Transverse colon (tissue), 4 donors: Measurements from ENCODE around the gene PSMF1. TPM values are rescaled to one million over a fixed set of nuclear protein-coding genes. Genes with fewer than 3 reads are reported as not detected.

Experiments used
- DNase-seq: peaks from one replicate; pipeline ENCODE4 v3.0.0-alpha.2; 2019
- H3K27ac ChIP-seq, 4 donors: fragments of 200-600 bp; sonication (generic); 2 replicates each; pipeline ENCODE4 v1.5.1; 2016 to 2018; ENCODE audit warnings: inconsistent platforms in 4 of 4
- H3K27me3 ChIP-seq: fragments of 200-600 bp; sonication (generic); 2 replicates; pipeline ENCODE4 v1.5.1; 2017; ENCODE audit warnings: inconsistent platforms
- H3K36me3 ChIP-seq, 4 donors: fragments of 200-600 bp; sonication (generic); 2 replicates each; pipeline ENCODE4 v1.5.1; 2017 to 2019; ENCODE audit warnings: inconsistent platforms in 4 of 4
- H3K4me1 ChIP-seq, 4 donors: fragments of 200-600 bp; sonication (generic); 2 replicates each; pipeline ENCODE4 v1.5.1; 2017 to 2020; ENCODE audit warnings: inconsistent platforms in 4 of 4
- H3K4me3 ChIP-seq, 4 donors: fragments of 200-600 bp; sonication (generic); 1 replicate in 1 of 4; 2 replicates in 3 of 4; pipeline versions ENCODE4 v1.5.1 to v1.6.1; 2017 to 2019; ENCODE audit warnings: inconsistent platforms in 4 of 4
- H3K9me3 ChIP-seq, 2 donors: fragments of 200-600 bp; sonication (generic); 2 replicates each; pipeline ENCODE4 v1.5.1; 2017 to 2019; ENCODE audit warnings: inconsistent platforms in 2 of 2
- EP300 ChIP-seq: sonication (generic); formaldehyde crosslinking; IDR thresholded peaks from one replicate; pipeline ENCODE4 v1.6.1; 2017; ENCODE audit warnings: antibody characterized with exemption, low read depth
- POLR2A ChIP-seq: fragments of 450-650 bp; IDR thresholded peaks from one replicate; pipeline ENCODE4 v1.6.1; 2016; ENCODE audit warnings: antibody characterized with exemption, mild to moderate bottlenecking, moderate library complexity
- POLR2AphosphoS5 ChIP-seq, 3 donors: sonication (generic); formaldehyde crosslinking; IDR thresholded peaks; one replicate each; pipeline ENCODE4 v1.6.1; 2016; ENCODE audit warnings: antibody characterized with exemption in 3 of 3
- WGBS, 2 donors: methylation state at CpG; one replicate each; pipeline ENCODE4 v1.1.5; 2018; ENCODE audit warnings: low coverage in 1 of 2; 5-methylcytosine and 5-hydroxymethylcytosine counted together
- in situ Hi-C, 4 donors: fragments of 200-750 bp; cut with MboI; loops; one replicate each; pipeline versions ENCODE4 v1.15.0 to v1.15.1; 2017; ENCODE audit warnings: low sequenced_read_pairs in 3 of 4, low pct_ligation_motif_present in 1 of 4, low pct_unique_long_range_greater_than_20kb in 1 of 4
- intact Hi-C: fragments of 100-400 bp; cut with DNase I; formaldehyde crosslinking; loops from one replicate; pipeline ENCODE4 v1.15.1; 2023; ENCODE audit warnings: low total_unique reads
- total RNA-seq, 4 donors: library from RNA; depleted of rRNA; stranded (reverse); fragments of >200 nt; gene quantifications; one replicate each; pipeline ENCODE4 v1.1.0, GENCODE V29; 2016
- TF ChIP-seq, protein P1 (sequence below), 5 experiments: fragments of 200-600 bp in 3 of 5; fragments of 450-650 bp in 2 of 5; sonication (generic) in 3 of 5; IDR thresholded peaks; 1 replicate in 2 of 5; 2 replicates in 3 of 5; pipeline ENCODE4 v1.5.1; 2016 to 2017; ENCODE audit warnings: antibody characterized with exemption in 5 of 5, inconsistent platforms in 3 of 5, mild to moderate bottlenecking in 2 of 5, moderate library complexity in 1 of 5

The PSMF1 gene
- total RNA-seq, 4 donors from 2014 or later: 55.1 to 173 (median 120) TPM

- WGBS, 2 donors: 92 to 100% methylated on average over 1 to 4 of the region's 4 CpGs
- H3K36me3 ChIP-seq: peaks cover 0 to 16% (median 3%) of the 10 kb centered on the region in 4 donors
These were observed 55.3 kb downstream of the PSMF1 start for GRCh38 chr20:1173698-1174097.

DNA sequence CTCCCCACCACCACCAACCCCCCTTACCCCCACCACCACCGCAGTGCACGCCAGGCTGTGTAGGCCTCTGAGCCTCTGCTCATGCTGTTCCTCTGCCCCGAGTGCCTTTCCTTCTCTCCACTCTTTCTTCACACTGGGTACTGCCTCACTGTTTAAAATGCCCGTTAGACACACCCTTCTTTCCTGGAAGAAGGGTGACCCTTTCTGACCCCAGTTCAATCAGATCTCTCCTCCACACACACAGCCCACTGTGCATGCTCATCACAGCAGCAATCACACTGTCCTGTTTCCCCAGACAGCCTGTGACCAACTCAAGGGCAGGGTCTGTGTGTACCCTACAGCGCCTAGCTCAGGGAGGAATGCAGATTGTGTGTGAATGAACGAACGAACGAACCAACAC lies 56.4 kb downstream of the PSMF1 start:
- Histone ChIP-seq H3K4me3 (no peak overlapping the region), H3K27me3 (no peaks in the 10 kb centered on the region), H3K27ac (no peak overlapping the region), H3K36me3 (peaks cover 0 to 7% (median 0%) of the 10 kb centered on the region in 4 donors), H3K9me3 (no peaks in the 10 kb centered on the region), H3K4me1 (no peaks in the 10 kb centered on the region)
- no peak for TF ChIP-seq POLR2AphosphoS5 (IDR thresholded peaks at IDR 0.05)
- no peak for TF ChIP-seq POLR2A
- in situ Hi-C loops: no loop called here
- WGBS, 2 donors: 88 to 92% methylated on average over 4 to 8 of the region's 8 CpGs
- intact Hi-C loops: no loop called here
- no peak for DNase-seq

More at GRCh38 chr20:1173698-1174097, 55.3 kb downstream of the PSMF1 start:
- TF ChIP-seq POLR2A: no peak
- TF ChIP-seq, protein P1, sequence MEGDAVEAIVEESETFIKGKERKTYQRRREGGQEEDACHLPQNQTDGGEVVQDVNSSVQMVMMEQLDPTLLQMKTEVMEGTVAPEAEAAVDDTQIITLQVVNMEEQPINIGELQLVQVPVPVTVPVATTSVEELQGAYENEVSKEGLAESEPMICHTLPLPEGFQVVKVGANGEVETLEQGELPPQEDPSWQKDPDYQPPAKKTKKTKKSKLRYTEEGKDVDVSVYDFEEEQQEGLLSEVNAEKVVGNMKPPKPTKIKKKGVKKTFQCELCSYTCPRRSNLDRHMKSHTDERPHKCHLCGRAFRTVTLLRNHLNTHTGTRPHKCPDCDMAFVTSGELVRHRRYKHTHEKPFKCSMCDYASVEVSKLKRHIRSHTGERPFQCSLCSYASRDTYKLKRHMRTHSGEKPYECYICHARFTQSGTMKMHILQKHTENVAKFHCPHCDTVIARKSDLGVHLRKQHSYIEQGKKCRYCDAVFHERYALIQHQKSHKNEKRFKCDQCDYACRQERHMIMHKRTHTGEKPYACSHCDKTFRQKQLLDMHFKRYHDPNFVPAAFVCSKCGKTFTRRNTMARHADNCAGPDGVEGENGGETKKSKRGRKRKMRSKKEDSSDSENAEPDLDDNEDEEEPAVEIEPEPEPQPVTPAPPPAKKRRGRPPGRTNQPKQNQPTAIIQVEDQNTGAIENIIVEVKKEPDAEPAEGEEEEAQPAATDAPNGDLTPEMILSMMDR (IDR thresholded peaks at IDR 0.05): no peak
- TF ChIP-seq POLR2AphosphoS5 (IDR thresholded peaks at IDR 0.05): no peak
- TF ChIP-seq EP300: no peak
- intact Hi-C loops (no loop called here), in situ Hi-C loops (no loop called here)
- Histone ChIP-seq H3K27me3 (no peaks in the 10 kb centered on the region), H3K9me3 (no peaks in the 10 kb centered on the region), H3K4me1 (no peaks in the 10 kb centered on the region), H3K4me3 (no peak overlapping the region), H3K27ac (no peak overlapping the region)
- DNase-seq: no peak

GRCh38 chr20:1177680-1178079 lies 59.3 kb downstream of the PSMF1 start:
- Histone ChIP-seq H3K27me3 (no peaks in the 10 kb centered on the region), H3K27ac (no peak overlapping the region), H3K4me1 (no peaks in the 10 kb centered on the region), H3K4me3 (no peak overlapping the region), H3K36me3 (no peaks in the 10 kb centered on the region), H3K9me3 (no peaks in the 10 kb centered on the region)
- in situ Hi-C loops (no loop called here), intact Hi-C loops (no loop called here)
- no peak for DNase-seq
- WGBS, 2 donors: 91 to 100% methylated on average over 1 to 5 of the region's 5 CpGs
- no peak for TF ChIP-seq EP300
- TF ChIP-seq POLR2AphosphoS5 (IDR thresholded peaks at IDR 0.05): no peak
- TF ChIP-seq, protein P1 (IDR thresholded peaks at IDR 0.05): no peak
- TF ChIP-seq POLR2A: no peak

DNA sequence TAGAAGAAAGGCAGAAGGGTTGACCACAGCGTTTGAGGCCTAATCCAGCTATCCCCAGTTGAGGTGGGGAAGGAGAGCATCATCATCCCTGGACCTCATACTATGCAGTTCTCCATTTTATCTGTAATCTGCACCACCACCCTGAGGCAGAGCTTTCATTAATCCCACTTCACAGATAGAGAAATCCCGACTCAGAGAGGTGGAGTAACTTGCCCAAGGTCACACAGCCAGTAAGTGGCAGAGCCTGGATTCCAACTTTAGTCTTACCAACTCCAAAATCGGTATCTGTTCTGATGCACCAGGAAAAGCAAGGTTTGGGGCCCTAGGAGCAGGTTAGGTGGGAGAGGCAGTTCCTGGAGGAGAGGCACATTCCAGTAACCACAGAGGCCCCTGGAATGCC lies 59.7 kb downstream of the PSMF1 start:
- in situ Hi-C loops (no loop called here), intact Hi-C loops (no loop called here)
- TF ChIP-seq, protein P1 (IDR thresholded peaks at IDR 0.05): no peak
- TF ChIP-seq POLR2AphosphoS5 (IDR thresholded peaks at IDR 0.05) (no peak), EP300 (no peak), POLR2A (no peak)
- H3K4me3 ChIP-seq: no peak overlapping the region
- DNase-seq: no peak
- 96 to 100% methylated on average over 1 to 3 of the region's 3 CpGs for WGBS, 2 donors
- no peak overlapping the region for H3K27ac ChIP-seq
- H3K36me3 ChIP-seq: no peaks in the 10 kb centered on the region
- H3K9me3 ChIP-seq: no peaks in the 10 kb centered on the region
- no peaks in the 10 kb centered on the region for H3K27me3 ChIP-seq
- H3K4me1 ChIP-seq: no peaks in the 10 kb centered on the region

DNA sequence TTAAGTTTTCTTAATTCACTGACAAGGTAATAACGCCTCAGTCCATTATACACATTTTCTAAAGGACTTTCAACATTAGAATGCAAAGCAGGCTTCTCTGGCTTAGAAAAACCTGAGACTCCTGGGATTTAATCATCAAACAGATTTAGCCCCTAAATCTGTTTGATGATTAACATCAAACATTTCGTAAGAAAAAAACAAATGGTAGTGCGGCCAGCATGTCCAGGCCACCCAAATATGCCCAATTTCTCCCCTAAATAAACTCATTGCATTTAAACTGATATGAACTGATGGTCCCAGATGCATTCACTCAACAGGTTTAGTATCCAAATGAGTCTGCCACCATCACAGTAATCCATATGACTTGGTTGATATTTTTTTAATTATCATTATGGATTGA lies 60.2 kb downstream of the PSMF1 start:
- Histone ChIP-seq H3K9me3 (no peaks in the 10 kb centered on the region), H3K27ac (no peak overlapping the region), H3K4me3 (no peak overlapping the region), H3K36me3 (no peaks in the 10 kb centered on the region), H3K27me3 (peaks cover under 1% of the 10 kb centered on the region), H3K4me1 (no peaks in the 10 kb centered on the region)
- DNase-seq: no peak
- WGBS, 2 donors: 90 to 95% methylated on average over 3 of the region's 3 CpGs
- in situ Hi-C loops (no loop called here), intact Hi-C loops (no loop called here)
- TF ChIP-seq EP300: no peak
- TF ChIP-seq, protein P1 (IDR thresholded peaks at IDR 0.05): no peak
- TF ChIP-seq POLR2A: no peak
- TF ChIP-seq POLR2AphosphoS5 (IDR thresholded peaks at IDR 0.05): no peak
